HEK293 (cell line): ENCODE measurements around the gene KIF1A.
A peak's percentile ranks its signal among the peaks of the same experiment; 100 is the strongest.

ENCODE experiments used
- CTCF ChIA-PET: fragments of 350-600 bp; formaldehyde crosslinking; extraction: SDS; loops from one replicate; lab custom pipeline; 2021; ENCODE audit warnings: antibody characterized with exemption; lab: Yijun Ruan, JAX
- POLR2A ChIA-PET: fragments of 300-600 bp; formaldehyde crosslinking; extraction: SDS; loops from one replicate; lab custom pipeline; 2020; ENCODE audit warnings: antibody characterized with exemption, inconsistent platforms; lab: Yijun Ruan, JAX
- H3K27ac ChIP-seq: fragments of 200-500 bp; sonication (Bioruptor generic); 2 replicates; pipeline ENCODE4 v1.5.1; 2014; ENCODE audit warnings: low read depth, low read length, control low read depth, inconsistent platforms; ENCODE audit errors: extremely low read depth
- H3K36me3 ChIP-seq, 2 experiments: fragments of 200-500 bp in 1 of 2; sonication (Bioruptor generic) in 1 of 2; 1 replicate in 1 of 2; 2 replicates in 1 of 2; pipeline ENCODE4 v1.5.1; 2014 to 2017; ENCODE audit warnings: inconsistent platforms in 2 of 2, low read length in 2 of 2; ENCODE audit not compliant: control insufficient read depth in 2 of 2, insufficient read depth in 1 of 2
- H3K4me1 ChIP-seq: fragments of 200-500 bp; sonication (Bioruptor generic); 2 replicates; pipeline ENCODE4 v1.5.1; 2014; ENCODE audit warnings: mild to moderate bottlenecking, low read length, inconsistent platforms; ENCODE audit not compliant: control insufficient read depth, insufficient read depth
- H3K4me3 ChIP-seq: 2 replicates; pipeline ENCODE4 v1.5.1; 2011; ENCODE audit warnings: low read depth, mild to moderate bottlenecking, control low read depth, low read length, moderate library complexity
- H3K9me3 ChIP-seq: fragments of 200-500 bp; sonication (Bioruptor generic); 2 replicates; pipeline ENCODE4 v1.5.1; 2014; ENCODE audit warnings: low read depth, low read length, inconsistent platforms; ENCODE audit not compliant: control insufficient read depth, insufficient read depth
- HOXD13 ChIP-seq: sonication (generic); formaldehyde crosslinking; IDR thresholded peaks from 2 replicates; pipeline ENCODE4 v1.8.0; 2022; ENCODE audit warnings: missing genetic modification reagents, borderline replicate concordance
- SALL2 ChIP-seq: fragments of 450-650 bp; formaldehyde crosslinking; IDR thresholded peaks from 2 replicates; pipeline ENCODE4 v1.5.0; 2017; ENCODE audit warnings: missing biosample characterization, mild to moderate bottlenecking, missing genetic modification characterization, borderline replicate concordance
- ZBTB17 ChIP-seq: fragments of 450-650 bp; formaldehyde crosslinking; IDR thresholded peaks from 2 replicates; pipeline ENCODE4 v1.5.1; 2016; ENCODE audit warnings: missing biosample characterization, missing genetic modification characterization
- ZBTB20 ChIP-seq: fragments of 450-650 bp; formaldehyde crosslinking; IDR thresholded peaks from 2 replicates; pipeline ENCODE4 v1.5.1; 2016; ENCODE audit warnings: missing biosample characterization, missing genetic modification characterization
- ZNF169 ChIP-seq: fragments of 450-650 bp; formaldehyde crosslinking; IDR thresholded peaks from 2 replicates; pipeline ENCODE4 v1.5.1; 2016; ENCODE audit warnings: missing biosample characterization, missing genetic modification characterization
- ZNF335 ChIP-seq: fragments of 450-650 bp; formaldehyde crosslinking; conservative IDR thresholded peaks from 2 replicates; pipeline ENCODE4 v1.5.1; 2016; ENCODE audit warnings: missing biosample characterization, missing genetic modification characterization
- ZNF561 ChIP-seq: fragments of 450-650 bp; IDR thresholded peaks from 2 replicates; pipeline ENCODE4 v1.5.1; 2018; ENCODE audit warnings: missing biosample characterization, missing genetic modification characterization, borderline replicate concordance
- ZNF596 ChIP-seq: fragments of 450-650 bp; IDR thresholded peaks from 2 replicates; pipeline ENCODE4 v1.5.0; 2018; ENCODE audit warnings: missing biosample characterization, mild to moderate bottlenecking, missing genetic modification characterization, moderate library complexity
- ZSCAN16 ChIP-seq: fragments of 450-650 bp; formaldehyde crosslinking; IDR thresholded peaks from 2 replicates; pipeline ENCODE4 v1.5.1; 2016; ENCODE audit warnings: missing biosample characterization, missing genetic modification characterization
- TF ChIP-seq, protein P1 (sequence below): fragments of 450-650 bp; formaldehyde crosslinking; IDR thresholded peaks from 2 replicates; pipeline ENCODE4 v1.5.1; 2016; ENCODE audit warnings: missing biosample characterization, missing genetic modification characterization
- TF ChIP-seq, protein P2 (sequence below): fragments of 450-650 bp; formaldehyde crosslinking; optimal IDR thresholded peaks from 2 replicates; pipeline ENCODE3; 2016; ENCODE audit warnings: missing biosample characterization, mild to moderate bottlenecking, missing genetic modification characterization
- TF ChIP-seq, protein P3 (sequence below): sonication (generic); formaldehyde crosslinking; IDR thresholded peaks from 2 replicates; pipeline ENCODE4 v1.8.1; 2022; ENCODE audit warnings: mild to moderate bottlenecking, moderate library complexity, missing genetic modification reagents
- TF ChIP-seq, protein P4 (sequence below): fragments of 450-650 bp; formaldehyde crosslinking; IDR thresholded peaks from 2 replicates; pipeline ENCODE4 v1.5.1; 2016; ENCODE audit warnings: missing biosample characterization, missing genetic modification characterization
- TF ChIP-seq, protein P5 (sequence below): fragments of 450-650 bp; formaldehyde crosslinking; conservative IDR thresholded peaks from 2 replicates; pipeline ENCODE4 v1.5.1; 2016; ENCODE audit warnings: low read depth, missing biosample characterization, missing genetic modification characterization

Gene KIF1A

DNA sequence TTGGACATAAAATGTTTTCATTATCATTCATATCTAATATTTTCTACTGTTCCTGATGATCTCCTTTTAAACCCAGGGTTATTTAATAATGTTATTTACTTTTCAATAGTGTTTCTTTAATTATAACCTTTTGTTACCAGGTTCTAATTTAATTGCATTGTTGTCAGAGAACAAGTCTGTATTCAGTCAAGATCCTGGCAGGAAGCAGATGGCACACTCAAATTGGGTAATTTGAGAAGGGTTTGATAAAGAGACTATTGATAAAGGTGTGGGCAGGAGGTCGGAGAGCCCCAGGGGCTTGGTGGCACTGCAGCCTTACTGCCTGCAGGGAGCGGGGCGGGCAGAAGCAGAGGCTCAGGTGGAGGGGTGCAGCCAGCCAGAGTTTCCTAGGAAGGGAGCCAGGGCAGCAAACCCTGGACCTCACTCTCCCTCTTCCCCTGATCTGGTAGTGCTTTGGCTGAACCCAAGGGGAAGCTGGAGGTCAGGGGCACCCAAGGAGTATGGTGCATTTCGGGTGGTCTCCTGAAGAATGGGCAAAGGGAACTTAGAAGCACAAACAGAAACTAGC, 2.3 kb upstream of the KIF1A start:
- H3K36me3 ChIP-seq: no peaks in the 10 kb centered on the region
- H3K4me1 ChIP-seq: peaks cover 5% of the 10 kb centered on the region; the same call in 1 of the 2 replicates
- H3K4me3 ChIP-seq: no peak overlapping the region
- CTCF ChIA-PET: interaction anchor here (0.6 to 1.5 kb wide), 3 partner anchors 15 to 106 kb away, joined by 3 to 9 read pairs (median 4); no protein-coding TSS in a partner anchor
- TF ChIP-seq ZNF596 (tag by site-specific recombination) (no peak), HOXD13 (CRISPR knock-in tag) (no peak), ZNF169 (tag by site-specific recombination) (no peak), ZNF335 (tag by site-specific recombination) (no peak)
- TF ChIP-seq, protein P1, sequence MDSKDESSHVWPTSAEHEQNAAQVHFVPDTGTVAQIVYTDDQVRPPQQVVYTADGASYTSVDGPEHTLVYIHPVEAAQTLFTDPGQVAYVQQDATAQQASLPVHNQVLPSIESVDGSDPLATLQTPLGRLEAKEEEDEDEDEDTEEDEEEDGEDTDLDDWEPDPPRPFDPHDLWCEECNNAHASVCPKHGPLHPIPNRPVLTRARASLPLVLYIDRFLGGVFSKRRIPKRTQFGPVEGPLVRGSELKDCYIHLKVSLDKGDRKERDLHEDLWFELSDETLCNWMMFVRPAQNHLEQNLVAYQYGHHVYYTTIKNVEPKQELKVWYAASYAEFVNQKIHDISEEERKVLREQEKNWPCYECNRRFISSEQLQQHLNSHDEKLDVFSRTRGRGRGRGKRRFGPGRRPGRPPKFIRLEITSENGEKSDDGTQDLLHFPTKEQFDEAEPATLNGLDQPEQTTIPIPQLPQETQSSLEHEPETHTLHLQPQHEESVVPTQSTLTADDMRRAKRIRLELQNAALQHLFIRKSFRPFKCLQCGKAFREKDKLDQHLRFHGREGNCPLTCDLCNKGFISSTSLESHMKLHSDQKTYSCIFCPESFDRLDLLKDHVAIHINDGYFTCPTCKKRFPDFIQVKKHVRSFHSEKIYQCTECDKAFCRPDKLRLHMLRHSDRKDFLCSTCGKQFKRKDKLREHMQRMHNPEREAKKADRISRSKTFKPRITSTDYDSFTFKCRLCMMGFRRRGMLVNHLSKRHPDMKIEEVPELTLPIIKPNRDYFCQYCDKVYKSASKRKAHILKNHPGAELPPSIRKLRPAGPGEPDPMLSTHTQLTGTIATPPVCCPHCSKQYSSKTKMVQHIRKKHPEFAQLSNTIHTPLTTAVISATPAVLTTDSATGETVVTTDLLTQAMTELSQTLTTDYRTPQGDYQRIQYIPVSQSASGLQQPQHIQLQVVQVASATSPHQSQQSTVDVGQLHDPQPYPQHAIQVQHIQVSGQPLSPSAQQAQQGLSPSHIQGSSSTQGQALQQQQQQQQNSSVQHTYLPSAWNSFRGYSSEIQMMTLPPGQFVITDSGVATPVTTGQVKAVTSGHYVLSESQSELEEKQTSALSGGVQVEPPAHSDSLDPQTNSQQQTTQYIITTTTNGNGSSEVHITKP (tag by site-specific recombination): peak; percentile 44; the same call in 1 of the 2 replicates
- TF ChIP-seq, protein P2, sequence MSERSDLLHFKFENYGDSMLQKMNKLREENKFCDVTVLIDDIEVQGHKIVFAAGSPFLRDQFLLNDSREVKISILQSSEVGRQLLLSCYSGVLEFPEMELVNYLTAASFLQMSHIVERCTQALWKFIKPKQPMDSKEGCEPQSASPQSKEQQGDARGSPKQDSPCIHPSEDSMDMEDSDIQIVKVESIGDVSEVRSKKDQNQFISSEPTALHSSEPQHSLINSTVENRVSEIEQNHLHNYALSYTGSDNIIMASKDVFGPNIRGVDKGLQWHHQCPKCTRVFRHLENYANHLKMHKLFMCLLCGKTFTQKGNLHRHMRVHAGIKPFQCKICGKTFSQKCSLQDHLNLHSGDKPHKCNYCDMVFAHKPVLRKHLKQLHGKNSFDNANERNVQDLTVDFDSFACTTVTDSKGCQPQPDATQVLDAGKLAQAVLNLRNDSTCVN (tag by site-specific recombination): no peak
- TF ChIP-seq, protein P3, sequence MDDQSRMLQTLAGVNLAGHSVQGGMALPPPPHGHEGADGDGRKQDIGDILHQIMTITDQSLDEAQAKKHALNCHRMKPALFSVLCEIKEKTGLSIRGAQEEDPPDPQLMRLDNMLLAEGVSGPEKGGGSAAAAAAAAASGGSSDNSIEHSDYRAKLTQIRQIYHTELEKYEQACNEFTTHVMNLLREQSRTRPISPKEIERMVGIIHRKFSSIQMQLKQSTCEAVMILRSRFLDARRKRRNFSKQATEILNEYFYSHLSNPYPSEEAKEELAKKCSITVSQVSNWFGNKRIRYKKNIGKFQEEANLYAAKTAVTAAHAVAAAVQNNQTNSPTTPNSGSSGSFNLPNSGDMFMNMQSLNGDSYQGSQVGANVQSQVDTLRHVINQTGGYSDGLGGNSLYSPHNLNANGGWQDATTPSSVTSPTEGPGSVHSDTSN: no peak
- POLR2A ChIA-PET: no interaction called here
- H3K27ac ChIP-seq: no peak overlapping the region
- H3K9me3 ChIP-seq: no peaks in the 10 kb centered on the region

DNA sequence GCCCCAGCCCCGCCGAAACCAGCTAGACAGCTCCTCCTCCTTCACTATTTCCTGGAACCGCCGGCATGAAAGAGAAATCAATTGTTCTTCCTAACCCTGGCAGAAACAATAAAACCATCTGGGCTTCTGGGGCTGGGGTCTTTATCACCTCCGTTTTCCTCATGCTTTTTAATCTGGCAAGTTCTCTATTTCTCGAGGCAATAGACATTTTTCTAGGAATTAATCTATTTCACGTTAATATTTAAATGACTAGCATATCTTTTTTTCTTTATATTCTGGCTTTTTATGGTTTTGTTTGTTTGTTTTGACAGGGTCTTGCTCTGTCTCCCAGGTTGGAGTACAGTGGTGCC, 1.4 kb upstream of the KIF1A start:
- no peaks in the 10 kb centered on the region for H3K36me3 ChIP-seq
- peaks cover 5% of the 10 kb centered on the region; the same call in 1 of the 2 replicates for H3K4me1 ChIP-seq
- TF ChIP-seq ZNF335 (tag by site-specific recombination): peak; percentile 66
- TF ChIP-seq, protein P4, sequence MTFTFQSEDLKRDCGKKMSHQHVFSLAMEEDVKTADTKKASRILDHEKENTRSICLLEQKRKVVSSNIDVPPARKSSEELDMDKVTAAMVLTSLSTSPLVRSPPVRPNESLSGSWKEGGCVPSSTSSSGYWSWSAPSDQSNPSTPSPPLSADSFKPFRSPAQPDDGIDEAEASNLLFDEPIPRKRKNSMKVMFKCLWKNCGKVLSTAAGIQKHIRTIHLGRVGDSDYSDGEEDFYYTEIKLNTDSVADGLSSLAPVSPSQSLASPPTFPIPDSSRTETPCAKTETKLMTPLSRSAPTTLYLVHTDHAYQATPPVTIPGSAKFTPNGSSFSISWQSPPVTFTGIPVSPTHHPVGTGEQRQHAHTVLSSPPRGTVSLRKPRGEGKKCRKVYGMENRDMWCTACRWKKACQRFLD (tag by site-specific recombination): no peak
- TF ChIP-seq ZBTB20 (tag by site-specific recombination): peak; percentile 11
- TF ChIP-seq ZNF561 (tag by site-specific recombination): no peak
- no peak for TF ChIP-seq ZSCAN16 (tag by site-specific recombination)
- TF ChIP-seq SALL2 (tag by site-specific recombination): no peak
- TF ChIP-seq, protein P5, sequence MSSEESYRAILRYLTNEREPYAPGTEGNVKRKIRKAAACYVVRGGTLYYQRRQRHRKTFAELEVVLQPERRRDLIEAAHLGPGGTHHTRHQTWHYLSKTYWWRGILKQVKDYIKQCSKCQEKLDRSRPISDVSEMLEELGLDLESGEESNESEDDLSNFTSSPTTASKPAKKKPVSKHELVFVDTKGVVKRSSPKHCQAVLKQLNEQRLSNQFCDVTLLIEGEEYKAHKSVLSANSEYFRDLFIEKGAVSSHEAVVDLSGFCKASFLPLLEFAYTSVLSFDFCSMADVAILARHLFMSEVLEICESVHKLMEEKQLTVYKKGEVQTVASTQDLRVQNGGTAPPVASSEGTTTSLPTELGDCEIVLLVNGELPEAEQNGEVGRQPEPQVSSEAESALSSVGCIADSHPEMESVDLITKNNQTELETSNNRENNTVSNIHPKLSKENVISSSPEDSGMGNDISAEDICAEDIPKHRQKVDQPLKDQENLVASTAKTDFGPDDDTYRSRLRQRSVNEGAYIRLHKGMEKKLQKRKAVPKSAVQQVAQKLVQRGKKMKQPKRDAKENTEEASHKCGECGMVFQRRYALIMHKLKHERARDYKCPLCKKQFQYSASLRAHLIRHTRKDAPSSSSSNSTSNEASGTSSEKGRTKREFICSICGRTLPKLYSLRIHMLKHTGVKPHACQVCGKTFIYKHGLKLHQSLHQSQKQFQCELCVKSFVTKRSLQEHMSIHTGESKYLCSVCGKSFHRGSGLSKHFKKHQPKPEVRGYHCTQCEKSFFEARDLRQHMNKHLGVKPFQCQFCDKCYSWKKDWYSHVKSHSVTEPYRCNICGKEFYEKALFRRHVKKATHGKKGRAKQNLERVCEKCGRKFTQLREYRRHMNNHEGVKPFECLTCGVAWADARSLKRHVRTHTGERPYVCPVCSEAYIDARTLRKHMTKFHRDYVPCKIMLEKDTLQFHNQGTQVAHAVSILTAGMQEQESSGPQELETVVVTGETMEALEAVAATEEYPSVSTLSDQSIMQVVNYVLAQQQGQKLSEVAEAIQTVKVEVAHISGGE (tag by site-specific recombination): no peak
- TF ChIP-seq ZBTB17: peak; percentile 5
- no peak overlapping the region for H3K4me3 ChIP-seq
- ChIA-PET POLR2A (no interaction called here), CTCF (interaction anchor here (1.5 kb wide), 1 partner anchor 19 kb away, joined by 9 read pairs; no protein-coding TSS in a partner anchor)
- H3K27ac ChIP-seq: no peak overlapping the region
- H3K9me3 ChIP-seq: no peaks in the 10 kb centered on the region
